Neural cell (in vitro differentiated cells): ENCODE data around the gene PTEN. TPM values are rescaled to one million over a fixed set of nuclear protein-coding genes. Genes with fewer than 3 reads are reported as not detected.

Experiments used
- H2AFZ ChIP-seq: fragments of 200-600, 300-800 bp; sonication (generic), shearing (Covaris generic); 2 replicates; pipeline ENCODE4 v1.6.0; 2014; ENCODE audit warnings: low read depth, mild to moderate bottlenecking, antibody characterized with exemption, low read length, moderate library complexity
- H3F3A ChIP-seq: fragments of 200-600 bp; shearing (Covaris generic); 2 replicates; pipeline ENCODE4 v1.6.1; 2016; ENCODE audit warnings: mild to moderate bottlenecking, moderate library complexity, mixed read lengths, antibody characterized with exemption, low read length; ENCODE audit not compliant: insufficient read depth, poor library complexity, severe bottlenecking
- H3K27ac ChIP-seq: fragments of 200-600, 300-800 bp; sonication (generic), shearing (Covaris generic); 2 replicates; pipeline ENCODE4 v1.5.1; 2014; ENCODE audit warnings: mild to moderate bottlenecking, low read length, moderate library complexity
- H3K27me3 ChIP-seq: fragments of 300-800, 200-600 bp; sonication (generic), shearing (Covaris generic); 2 replicates; pipeline ENCODE4 v1.6.0; 2014; ENCODE audit warnings: mild to moderate bottlenecking, low read depth, low read length, moderate library complexity; ENCODE audit not compliant: insufficient read depth
- H3K36me3 ChIP-seq: fragments of 300-800, 200-600 bp; sonication (generic), shearing (Covaris generic); 2 replicates; pipeline ENCODE4 v1.5.1; 2014; ENCODE audit warnings: mild to moderate bottlenecking, antibody characterized with exemption, low read length, moderate library complexity; ENCODE audit not compliant: insufficient read depth
- H3K4me2 ChIP-seq: fragments of 300-800, 200-600 bp; sonication (generic), shearing (Covaris generic); 2 replicates; pipeline ENCODE4 v1.6.0; 2014; ENCODE audit warnings: mild to moderate bottlenecking, low read length
- H3K4me3 ChIP-seq: fragments of 300-800, 200-600 bp; sonication (generic), shearing (Covaris generic); 2 replicates; pipeline ENCODE4 v1.5.1; 2014; ENCODE audit warnings: mild to moderate bottlenecking, low read length, moderate library complexity
- H3K79me2 ChIP-seq: fragments of 200-600 bp; shearing (Covaris generic); replicated peaks from 2 replicates; pipeline ENCODE4 v1.6.0; 2014; ENCODE audit warnings: mild to moderate bottlenecking, low read length, moderate library complexity; ENCODE audit not compliant: insufficient read depth
- H3K9ac ChIP-seq: fragments of 300-800, 200-600 bp; sonication (generic), shearing (Covaris generic); 2 replicates; pipeline ENCODE4 v1.6.1; 2016; ENCODE audit warnings: mild to moderate bottlenecking, low read length, mixed read lengths
- H3K9me2 ChIP-seq: fragments of 200-600 bp; shearing (Covaris generic); 2 replicates; pipeline ENCODE4 v1.6.1; 2016; ENCODE audit warnings: mild to moderate bottlenecking, low read length, mixed read lengths; ENCODE audit not compliant: insufficient read depth
- H3K9me3 ChIP-seq: fragments of 200-600, 300-800 bp; sonication (generic), shearing (Covaris generic); 2 replicates; pipeline ENCODE4 v1.6.1; 2016; ENCODE audit warnings: mild to moderate bottlenecking, mixed run types, low read length, moderate library complexity, mixed read lengths
- H4K20me1 ChIP-seq: fragments of 200-600 bp; shearing (Covaris generic); 2 replicates; pipeline ENCODE4 v1.6.1; 2016; ENCODE audit warnings: mild to moderate bottlenecking, mixed run types; ENCODE audit not compliant: insufficient read depth
- EP300 ChIP-seq: fragments of 450-650 bp; conservative IDR thresholded peaks from 2 replicates; pipeline ENCODE4 v1.6.1; 2014; ENCODE audit warnings: antibody characterized with exemption, mild to moderate bottlenecking, moderate library complexity; ENCODE audit not compliant: poor library complexity, severe bottlenecking
- EZH2 ChIP-seq: fragments of 200-600, 300-800 bp; shearing (Covaris generic), sonication (generic); IDR thresholded peaks from 2 replicates; pipeline ENCODE4 v1.6.1; 2014; ENCODE audit warnings: antibody characterized with exemption, low read length, borderline replicate concordance, mild to moderate bottlenecking; ENCODE audit not compliant: insufficient read depth, poor library complexity, severe bottlenecking
- MXI1 ChIP-seq: fragments of 450-650 bp; conservative IDR thresholded peaks from 2 replicates; pipeline ENCODE4 v1.6.1; 2014; ENCODE audit warnings: antibody characterized with exemption, mild to moderate bottlenecking; ENCODE audit not compliant: poor library complexity, severe bottlenecking
- POLR2AphosphoS5 ChIP-seq: IDR thresholded peaks from 2 replicates; pipeline ENCODE4 v1.6.1; 2012
- RAD21 ChIP-seq: fragments of 450-650 bp; conservative IDR thresholded peaks from 2 replicates; pipeline ENCODE4 v1.6.1; 2014; ENCODE audit warnings: antibody characterized with exemption, mild to moderate bottlenecking, moderate library complexity
- SMC3 ChIP-seq: fragments of 450-650 bp; conservative IDR thresholded peaks from 2 replicates; pipeline ENCODE4 v1.6.1; 2014; ENCODE audit warnings: antibody characterized with exemption, mild to moderate bottlenecking, moderate library complexity; ENCODE audit not compliant: poor library complexity
- TAF1 ChIP-seq: IDR thresholded peaks from 2 replicates; pipeline ENCODE4 v1.6.1; 2012; ENCODE audit warnings: low read depth
- polyA minus RNA-seq: library from RNA; depleted of rRNA, polyadenylated mRNA; stranded (reverse); fragments of >200 nt; gene quantifications from 2 replicates; pipeline ENCODE4 v1.2.3, GENCODE V29; 2014
- polyA plus RNA-seq: library from polyadenylated mRNA; depleted of rRNA; stranded (reverse); fragments of >200 nt; gene quantifications from 2 replicates; pipeline ENCODE4 v1.2.3, GENCODE V29; 2014
- TF ChIP-seq, protein P1 (sequence below): IDR thresholded peaks from 2 replicates; pipeline ENCODE4 v1.6.1; 2012; ENCODE audit warnings: borderline replicate concordance
- TF ChIP-seq, protein P2 (sequence below): fragments of 450-650 bp; IDR thresholded peaks from 2 replicates; pipeline ENCODE4 v1.5.1; 2014; ENCODE audit warnings: antibody characterized with exemption, mild to moderate bottlenecking, moderate library complexity; ENCODE audit not compliant: poor library complexity, severe bottlenecking

The PTEN gene
- polyA plus RNA-seq (47.3 and 50.4 TPM in 2 replicates), polyA minus RNA-seq (218 and 240 TPM in 2 replicates)

DNA sequence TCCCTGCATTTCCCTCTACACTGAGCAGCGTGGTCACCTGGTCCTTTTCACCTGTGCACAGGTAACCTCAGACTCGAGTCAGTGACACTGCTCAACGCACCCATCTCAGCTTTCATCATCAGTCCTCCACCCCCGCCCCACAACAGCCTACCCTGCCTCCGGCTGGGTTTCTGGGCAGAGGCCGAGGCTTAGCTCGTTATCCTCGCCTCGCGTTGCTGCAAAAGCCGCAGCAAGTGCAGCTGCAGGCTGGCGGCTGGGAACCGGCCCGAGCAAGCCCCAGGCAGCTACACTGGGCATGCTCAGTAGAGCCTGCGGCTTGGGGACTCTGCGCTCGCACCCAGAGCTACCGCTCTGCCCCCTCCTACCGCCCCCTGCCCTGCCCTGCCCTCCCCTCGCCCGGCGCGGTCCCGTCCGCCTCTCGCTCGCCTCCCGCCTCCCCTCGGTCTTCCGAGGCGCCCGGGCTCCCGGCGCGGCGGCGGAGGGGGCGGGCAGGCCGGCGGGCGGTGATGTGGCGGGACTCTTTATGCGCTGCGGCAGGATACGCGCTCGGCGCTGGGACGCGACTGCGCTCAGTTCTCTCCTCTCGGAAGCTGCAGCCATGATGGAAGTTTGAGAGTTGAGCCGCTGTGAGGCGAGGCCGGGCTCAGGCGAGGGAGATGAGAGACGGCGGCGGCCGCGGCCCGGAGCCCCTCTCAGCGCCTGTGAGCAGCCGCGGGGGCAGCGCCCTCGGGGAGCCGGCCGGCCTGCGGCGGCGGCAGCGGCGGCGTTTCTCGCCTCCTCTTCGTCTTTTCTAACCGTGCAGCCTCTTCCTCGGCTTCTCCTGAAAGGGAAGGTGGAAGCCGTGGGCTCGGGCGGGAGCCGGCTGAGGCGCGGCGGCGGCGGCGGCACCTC lies at the start of gene PTEN, which contains the start of gene KLLN:
Gene PTEN, plus strand, starts transcription at position 573 of the 891 bp plus-strand sequence. CDS start 845 bp downstream, outside the sequence.
Gene KLLN, minus strand, starts transcription at position 481 of the 891 bp plus-strand sequence. CDS start 1,046 bp downstream, outside the sequence.
- Histone ChIP-seq H3K27ac (peak within 1 kb of the TSS; percentile 99), H3K27me3 (no peaks in the 10 kb centered on the region), H4K20me1 (peaks cover 31% of the 10 kb centered on the region), H3K4me2 (peak within 1 kb of the TSS; percentile 81), H3K36me3 (no peaks in the 10 kb centered on the region), H3K79me2 (peaks cover 41% of the 10 kb centered on the region), H3K4me3 (peak within 1 kb of the TSS; percentile 80), H3K9me3 (no peaks in the 10 kb centered on the region), H3K9ac (peak within 1 kb of the TSS; percentile 98), H3K9me2 (no peaks in the 10 kb centered on the region), H2AFZ (peak within 1 kb of the TSS; percentile 97), H3F3A (peaks cover 10% of the 10 kb centered on the region)
- TF ChIP-seq EZH2: no peak
- peak; percentile 65 for TF ChIP-seq MXI1
- peak; percentile 31 for TF ChIP-seq RAD21
- peak; percentile 47 for TF ChIP-seq SMC3
- TF ChIP-seq TAF1: peak; percentile 100
- TF ChIP-seq POLR2AphosphoS5: peak; percentile 80
- TF ChIP-seq, protein P1, sequence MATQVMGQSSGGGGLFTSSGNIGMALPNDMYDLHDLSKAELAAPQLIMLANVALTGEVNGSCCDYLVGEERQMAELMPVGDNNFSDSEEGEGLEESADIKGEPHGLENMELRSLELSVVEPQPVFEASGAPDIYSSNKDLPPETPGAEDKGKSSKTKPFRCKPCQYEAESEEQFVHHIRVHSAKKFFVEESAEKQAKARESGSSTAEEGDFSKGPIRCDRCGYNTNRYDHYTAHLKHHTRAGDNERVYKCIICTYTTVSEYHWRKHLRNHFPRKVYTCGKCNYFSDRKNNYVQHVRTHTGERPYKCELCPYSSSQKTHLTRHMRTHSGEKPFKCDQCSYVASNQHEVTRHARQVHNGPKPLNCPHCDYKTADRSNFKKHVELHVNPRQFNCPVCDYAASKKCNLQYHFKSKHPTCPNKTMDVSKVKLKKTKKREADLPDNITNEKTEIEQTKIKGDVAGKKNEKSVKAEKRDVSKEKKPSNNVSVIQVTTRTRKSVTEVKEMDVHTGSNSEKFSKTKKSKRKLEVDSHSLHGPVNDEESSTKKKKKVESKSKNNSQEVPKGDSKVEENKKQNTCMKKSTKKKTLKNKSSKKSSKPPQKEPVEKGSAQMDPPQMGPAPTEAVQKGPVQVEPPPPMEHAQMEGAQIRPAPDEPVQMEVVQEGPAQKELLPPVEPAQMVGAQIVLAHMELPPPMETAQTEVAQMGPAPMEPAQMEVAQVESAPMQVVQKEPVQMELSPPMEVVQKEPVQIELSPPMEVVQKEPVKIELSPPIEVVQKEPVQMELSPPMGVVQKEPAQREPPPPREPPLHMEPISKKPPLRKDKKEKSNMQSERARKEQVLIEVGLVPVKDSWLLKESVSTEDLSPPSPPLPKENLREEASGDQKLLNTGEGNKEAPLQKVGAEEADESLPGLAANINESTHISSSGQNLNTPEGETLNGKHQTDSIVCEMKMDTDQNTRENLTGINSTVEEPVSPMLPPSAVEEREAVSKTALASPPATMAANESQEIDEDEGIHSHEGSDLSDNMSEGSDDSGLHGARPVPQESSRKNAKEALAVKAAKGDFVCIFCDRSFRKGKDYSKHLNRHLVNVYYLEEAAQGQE: peak; percentile 74
- peak; percentile 68 for TF ChIP-seq EP300
- TF ChIP-seq, protein P2, sequence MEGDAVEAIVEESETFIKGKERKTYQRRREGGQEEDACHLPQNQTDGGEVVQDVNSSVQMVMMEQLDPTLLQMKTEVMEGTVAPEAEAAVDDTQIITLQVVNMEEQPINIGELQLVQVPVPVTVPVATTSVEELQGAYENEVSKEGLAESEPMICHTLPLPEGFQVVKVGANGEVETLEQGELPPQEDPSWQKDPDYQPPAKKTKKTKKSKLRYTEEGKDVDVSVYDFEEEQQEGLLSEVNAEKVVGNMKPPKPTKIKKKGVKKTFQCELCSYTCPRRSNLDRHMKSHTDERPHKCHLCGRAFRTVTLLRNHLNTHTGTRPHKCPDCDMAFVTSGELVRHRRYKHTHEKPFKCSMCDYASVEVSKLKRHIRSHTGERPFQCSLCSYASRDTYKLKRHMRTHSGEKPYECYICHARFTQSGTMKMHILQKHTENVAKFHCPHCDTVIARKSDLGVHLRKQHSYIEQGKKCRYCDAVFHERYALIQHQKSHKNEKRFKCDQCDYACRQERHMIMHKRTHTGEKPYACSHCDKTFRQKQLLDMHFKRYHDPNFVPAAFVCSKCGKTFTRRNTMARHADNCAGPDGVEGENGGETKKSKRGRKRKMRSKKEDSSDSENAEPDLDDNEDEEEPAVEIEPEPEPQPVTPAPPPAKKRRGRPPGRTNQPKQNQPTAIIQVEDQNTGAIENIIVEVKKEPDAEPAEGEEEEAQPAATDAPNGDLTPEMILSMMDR: peak; percentile 31

DNA sequence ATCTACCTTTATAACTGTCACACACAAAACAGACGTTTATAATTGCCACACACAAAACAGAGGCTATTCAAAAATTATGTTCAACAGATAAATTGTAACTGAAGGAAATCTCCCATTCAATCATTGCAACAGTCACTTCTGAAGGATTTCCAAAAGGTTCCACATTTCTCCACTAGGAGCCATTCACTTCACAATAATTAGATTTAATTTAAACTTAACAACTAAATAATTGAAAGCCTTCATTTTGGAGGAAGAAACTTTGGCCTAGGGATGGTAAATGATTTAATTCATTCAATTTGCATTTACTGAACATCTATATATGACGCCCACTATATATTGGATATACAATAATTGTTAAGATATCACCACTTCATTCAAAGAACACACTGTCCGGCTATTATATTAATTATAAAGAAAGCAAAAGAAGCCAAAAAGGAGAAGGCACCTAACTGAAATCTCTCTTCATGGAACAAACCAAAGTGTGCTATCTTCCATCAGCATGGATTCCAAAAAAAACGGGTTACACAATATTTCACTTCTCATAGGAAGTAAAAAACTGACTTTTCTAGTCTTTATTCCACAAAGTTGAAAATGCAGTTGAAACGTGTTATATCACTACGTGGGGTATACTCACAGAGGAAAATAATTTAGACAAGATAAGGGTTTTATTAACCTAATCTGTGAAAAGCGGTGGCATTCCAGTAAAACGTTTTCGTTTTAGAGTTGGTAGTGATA lies 47.1 kb upstream of the PTEN start:
- peak overlapping the region; percentile 80 for H3K4me3 ChIP-seq
- peaks cover 4% of the 10 kb centered on the region for H3F3A ChIP-seq
- H3K79me2 ChIP-seq: peaks cover 62% of the 10 kb centered on the region
- no peaks in the 10 kb centered on the region for H3K27me3 ChIP-seq
- H3K9me3 ChIP-seq: no peaks in the 10 kb centered on the region
- no peak overlapping the region for H3K9ac ChIP-seq
- no peak overlapping the region for H2AFZ ChIP-seq
- H3K27ac ChIP-seq: peak overlapping the region; percentile 89
- H4K20me1 ChIP-seq: no peaks in the 10 kb centered on the region
- TF ChIP-seq, protein P2: peak; percentile 5
- no peak for TF ChIP-seq SMC3
- H3K9me2 ChIP-seq: no peaks in the 10 kb centered on the region
- peak overlapping the region; percentile 72 for H3K4me2 ChIP-seq
- H3K36me3 ChIP-seq: no peaks in the 10 kb centered on the region
